ENCODE results near the gene TSPAN3. TPM values are rescaled to one million over a fixed set of nuclear protein-coding genes. Genes with fewer than 3 reads are reported as not detected.

The TSPAN3 gene
- total RNA-seq, 2 experiments from 2014 or later = 35.2 to 47.2 TPM

GRCh38 chr15:77036537-77037387 is 34.1 kb downstream of the TSPAN3 start:
- Histone ChIP-seq H2AFZ (ENCODE audit: low read length) (no peak overlapping the region), H3K27ac (ENCODE audit: low read depth, low read length, poor library complexity, severe bottlenecking) (no peak overlapping the region), H4K20me1 (ENCODE audit: insufficient read depth, low read length) (no peaks in the 10 kb centered on the region), H3K9me2 (ENCODE audit: insufficient read depth, low read length) (no peaks in the 10 kb centered on the region), H3K9me3 (ENCODE audit: low read length) (peaks cover 10% of the 10 kb centered on the region; the same call in 1 of the 2 replicates), H3K4me2 (ENCODE audit: low read length) (no peak overlapping the region), H3K36me3 (ENCODE audit: insufficient read depth, low read length) (no peaks in the 10 kb centered on the region), H3K79me2 (ENCODE audit: insufficient read depth, low read depth, low read length) (no peaks in the 10 kb centered on the region), H3K4me1 (ENCODE audit: insufficient read depth, low read length, poor library complexity, severe bottlenecking) (no peaks in the 10 kb centered on the region), H3K4me3 (ENCODE audit: low read depth, low read length, poor library complexity, severe bottlenecking) (no peak overlapping the region)
- intact Hi-C loops (cut with micrococcal nuclease; ENCODE audit: unreplicated experiment) = no loop called here
- TF ChIP-seq EZH2phosphoT487 (IDR thresholded peaks at IDR 0.05; ENCODE audit: borderline replicate concordance, low read depth, low read length) (no peak), CTCF (conservative IDR thresholded peaks at IDR 0.05; ENCODE audit: low read length) (no peak)
- DNase-seq (ENCODE audit: low spot score) = no peak
- ChIA-PET POLR2A (no interaction called here), CTCF (ENCODE audit: unreplicated experiment) (no interaction called here)
- no TSS peak for BruUV-seq (replicated peaks)

- Histone ChIP-seq H3K79me2 (ENCODE audit: insufficient read depth, low read depth, low read length) (no peaks in the 10 kb centered on the region), H3K4me3 (ENCODE audit: low read depth, low read length, poor library complexity, severe bottlenecking) (no peak overlapping the region), H3K36me3 (ENCODE audit: insufficient read depth, low read length) (no peaks in the 10 kb centered on the region), H3K9me2 (ENCODE audit: insufficient read depth, low read length) (no peaks in the 10 kb centered on the region), H3K4me1 (ENCODE audit: insufficient read depth, low read length, poor library complexity, severe bottlenecking) (peaks cover 4% of the 10 kb centered on the region), H4K20me1 (ENCODE audit: insufficient read depth, low read length) (no peaks in the 10 kb centered on the region), H3K27ac (ENCODE audit: low read depth, low read length, poor library complexity, severe bottlenecking) (no peak overlapping the region), H3K4me2 (ENCODE audit: low read length) (no peak overlapping the region), H2AFZ (ENCODE audit: low read length) (no peak overlapping the region), H3K9me3 (ENCODE audit: low read length) (peaks cover 10% of the 10 kb centered on the region; the same call in 1 of the 2 replicates)
- no TSS peak for BruUV-seq (replicated peaks)
- DNase-seq (ENCODE audit: low spot score) = no peak
- POLR2A ChIA-PET = no interaction called here
- intact Hi-C loops (cut with micrococcal nuclease; ENCODE audit: unreplicated experiment) = no loop called here
- CTCF ChIA-PET (ENCODE audit: unreplicated experiment) = no interaction called here
- TF ChIP-seq EZH2phosphoT487 (IDR thresholded peaks at IDR 0.05; ENCODE audit: borderline replicate concordance, low read depth, low read length) (no peak), CTCF (conservative IDR thresholded peaks at IDR 0.05; ENCODE audit: low read length) (no peak)
These were observed 34.9 kb downstream of the TSPAN3 start for GRCh38 chr15:77035999-77036471.

- H3K27ac ChIP-seq (ENCODE audit: low read depth, low read length, poor library complexity, severe bottlenecking) = no peak overlapping the region
- H3K4me3 ChIP-seq (ENCODE audit: low read depth, low read length, poor library complexity, severe bottlenecking) = no peak overlapping the region
- H3K36me3 ChIP-seq (ENCODE audit: insufficient read depth, low read length) = no peaks in the 10 kb centered on the region
- no TSS peak for BruUV-seq (replicated peaks)
- no peaks in the 10 kb centered on the region for H4K20me1 ChIP-seq (ENCODE audit: insufficient read depth, low read length)
- intact Hi-C loops (cut with micrococcal nuclease; ENCODE audit: unreplicated experiment) = no loop called here
- POLR2A ChIA-PET = no interaction called here
- H3K4me1 ChIP-seq (ENCODE audit: insufficient read depth, low read length, poor library complexity, severe bottlenecking) = peaks cover 4% of the 10 kb centered on the region
- TF ChIP-seq EZH2phosphoT487 (IDR thresholded peaks at IDR 0.05; ENCODE audit: borderline replicate concordance, low read depth, low read length) (no peak), CTCF (conservative IDR thresholded peaks at IDR 0.05; ENCODE audit: low read length) (no peak)
- H3K9me2 ChIP-seq (ENCODE audit: insufficient read depth, low read length) = no peaks in the 10 kb centered on the region
- no peak overlapping the region for H2AFZ ChIP-seq (ENCODE audit: low read length)
- H3K79me2 ChIP-seq (ENCODE audit: insufficient read depth, low read depth, low read length) = no peaks in the 10 kb centered on the region
- no peak for DNase-seq (ENCODE audit: low spot score)
- CTCF ChIA-PET (ENCODE audit: unreplicated experiment) = no interaction called here
- H3K9me3 ChIP-seq (ENCODE audit: low read length) = peaks cover 10% of the 10 kb centered on the region; the same call in 1 of the 2 replicates
- H3K4me2 ChIP-seq (ENCODE audit: low read length) = no peak overlapping the region
These were observed 35.3 kb downstream of the TSPAN3 start for GRCh38 chr15:77035584-77035983.

All from OCI-LY7 (cell line).